Natural killer cell (primary cell): ENCODE measurements around the gene CHRNA7. TPM values are rescaled to one million over a fixed set of nuclear protein-coding genes. Genes with fewer than 3 reads are reported as not detected.

ENCODE experiments used
- ATAC-seq, 3 donors: fragments of 150-1000 bp in 2 of 3; fragments of 200-7000 bp in 1 of 3; cut with Tn5 transposase; 1 replicate in 1 of 3; 2 replicates in 2 of 3; pipeline ENCODE4 v1.10.0; 2021; ENCODE audit warnings: mild to moderate bottlenecking in 2 of 3, moderate library complexity in 2 of 3
- DNase-seq, 2 donors: peaks; one replicate each; pipeline versions ENCODE4 v3.0.0 to v3.0.0-alpha.2; 2013 to 2021; ENCODE audit warnings: mixed read lengths in 1 of 2
- H3K27ac ChIP-seq: one replicate; pipeline ENCODE4 v1.5.1; 2013; ENCODE audit warnings: mild to moderate bottlenecking, low read length
- H3K27me3 ChIP-seq: one replicate; pipeline ENCODE4 v1.6.1; 2013; ENCODE audit warnings: low read length; ENCODE audit not compliant: control insufficient read depth, insufficient read depth
- H3K36me3 ChIP-seq: one replicate; pipeline ENCODE4 v1.6.1; 2013; ENCODE audit warnings: low read length; ENCODE audit not compliant: control insufficient read depth, insufficient read depth
- H3K4me1 ChIP-seq: one replicate; pipeline ENCODE4 v1.6.1; 2013; ENCODE audit warnings: low read length; ENCODE audit not compliant: control insufficient read depth, insufficient read depth
- H3K4me3 ChIP-seq: one replicate; pipeline ENCODE4 v1.5.1; 2013; ENCODE audit warnings: low read length
- H3K9me3 ChIP-seq: one replicate; pipeline ENCODE4 v1.6.1; 2013; ENCODE audit warnings: low read length; ENCODE audit not compliant: control insufficient read depth, insufficient read depth
- H3K27ac Mint-ChIP-seq, 2 donors: one replicate each; pipeline ENCODE4 v1.8.0; 2022; ENCODE audit warnings: mild to moderate bottlenecking in 2 of 2, mixed read lengths in 2 of 2, moderate library complexity in 1 of 2
- H3K27me3 Mint-ChIP-seq, 2 donors: one replicate each; pipeline ENCODE4 v1.8.0; 2022; ENCODE audit warnings: low read depth in 2 of 2, mixed read lengths in 2 of 2
- H3K36me3 Mint-ChIP-seq: one replicate; pipeline ENCODE4 v1.8.0; 2022; ENCODE audit warnings: mixed read lengths
- H3K4me1 Mint-ChIP-seq, 2 donors: one replicate each; pipeline ENCODE4 v1.8.0; 2022; ENCODE audit warnings: mixed read lengths in 2 of 2
- H3K4me3 Mint-ChIP-seq: one replicate; pipeline ENCODE4 v1.8.0; 2022; ENCODE audit warnings: mild to moderate bottlenecking, moderate library complexity, mixed read lengths
- H3K9me3 Mint-ChIP-seq, 2 donors: one replicate each; pipeline ENCODE4 v1.8.0; 2022; ENCODE audit warnings: mixed read lengths in 2 of 2
- WGBS: methylation state at CpG from one replicate; pipeline ENCODE4 v1.1.7; 2013; ENCODE audit warnings: missing lambda C conversion rate; ENCODE audit not compliant: insufficient coverage; 5-methylcytosine and 5-hydroxymethylcytosine counted together
- intact Hi-C: fragments of 100-400 bp; cut with micrococcal nuclease; formaldehyde crosslinking; loops from one replicate; pipeline ENCODE4 v1.14.2; 2022
- total RNA-seq, 4 donors: library from RNA; stranded (reverse); fragments of 120-200 nt in 1 of 4; gene quantifications; one replicate each; pipeline versions ENCODE4 v1.2.3 to v1.2.4, GENCODE V29; 2013 to 2022
- TF ChIP-seq, protein P1 (sequence below): fragments of 200-600 bp; IDR thresholded peaks from one replicate; pipeline ENCODE4 v1.8.0; 2022; ENCODE audit warnings: antibody characterized with exemption

CHRNA7 gene
- total RNA-seq, 3 donors from 2014 or later (not counting 1 experiment from before 2014, with no cell fraction given): 3.1 to 5.4 (median 3.7) TPM

- Histone ChIP-seq H3K4me1 (no peaks in the 10 kb centered on the region), H3K36me3 (no peaks in the 10 kb centered on the region), H3K27me3 (peaks cover 5% of the 10 kb centered on the region), H3K9me3 (no peaks in the 10 kb centered on the region), H3K4me3 (no peak overlapping the region), H3K27ac (no peak overlapping the region)
- peaks cover 26 to 83% of the 10 kb centered on the region in 2 donors for H3K27me3 Mint-ChIP-seq
- WGBS: 100% methylated on average over 1 of the region's 2 CpGs
- DNase-seq: no peak
- intact Hi-C loops: no loop called here
- no peaks in the 10 kb centered on the region for H3K36me3 Mint-ChIP-seq
- no peaks in the 10 kb centered on the region for H3K4me1 Mint-ChIP-seq
- no peak for ATAC-seq
- no peak overlapping the region for H3K27ac Mint-ChIP-seq
- H3K9me3 Mint-ChIP-seq: no peaks in the 10 kb centered on the region
- TF ChIP-seq, protein P1, sequence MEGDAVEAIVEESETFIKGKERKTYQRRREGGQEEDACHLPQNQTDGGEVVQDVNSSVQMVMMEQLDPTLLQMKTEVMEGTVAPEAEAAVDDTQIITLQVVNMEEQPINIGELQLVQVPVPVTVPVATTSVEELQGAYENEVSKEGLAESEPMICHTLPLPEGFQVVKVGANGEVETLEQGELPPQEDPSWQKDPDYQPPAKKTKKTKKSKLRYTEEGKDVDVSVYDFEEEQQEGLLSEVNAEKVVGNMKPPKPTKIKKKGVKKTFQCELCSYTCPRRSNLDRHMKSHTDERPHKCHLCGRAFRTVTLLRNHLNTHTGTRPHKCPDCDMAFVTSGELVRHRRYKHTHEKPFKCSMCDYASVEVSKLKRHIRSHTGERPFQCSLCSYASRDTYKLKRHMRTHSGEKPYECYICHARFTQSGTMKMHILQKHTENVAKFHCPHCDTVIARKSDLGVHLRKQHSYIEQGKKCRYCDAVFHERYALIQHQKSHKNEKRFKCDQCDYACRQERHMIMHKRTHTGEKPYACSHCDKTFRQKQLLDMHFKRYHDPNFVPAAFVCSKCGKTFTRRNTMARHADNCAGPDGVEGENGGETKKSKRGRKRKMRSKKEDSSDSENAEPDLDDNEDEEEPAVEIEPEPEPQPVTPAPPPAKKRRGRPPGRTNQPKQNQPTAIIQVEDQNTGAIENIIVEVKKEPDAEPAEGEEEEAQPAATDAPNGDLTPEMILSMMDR: no peak
- no peak overlapping the region for H3K4me3 Mint-ChIP-seq
These were observed 6.7 kb downstream of the CHRNA7 start for GRCh38 chr15:32036971-32037370.

DNA sequence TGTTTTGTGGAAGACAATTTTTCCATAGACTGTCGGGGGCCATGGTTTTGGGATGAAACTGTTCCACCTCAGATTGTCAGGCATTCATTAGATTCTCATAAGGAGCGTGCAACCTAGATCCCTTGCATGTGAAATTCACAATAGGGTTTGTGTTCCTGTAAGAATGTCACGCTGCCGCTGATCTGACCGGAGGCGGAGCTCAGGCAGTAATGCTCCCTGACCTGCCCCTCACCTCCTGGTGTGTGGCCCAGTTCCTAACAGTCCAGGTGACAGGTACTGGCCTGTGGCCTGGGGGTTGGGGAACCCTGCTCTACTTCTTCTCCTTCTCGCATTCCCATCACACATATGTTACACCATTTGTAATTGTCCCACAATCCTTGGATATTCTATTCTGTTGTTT is 11.0 kb downstream of the CHRNA7 start:
- Mint-ChIP-seq H3K36me3 (no peaks in the 10 kb centered on the region), H3K27me3 (peaks cover 16 to 64% of the 10 kb centered on the region in 2 donors), H3K27ac (no peak overlapping the region), H3K9me3 (no peaks in the 10 kb centered on the region), H3K4me1 (no peaks in the 10 kb centered on the region), H3K4me3 (no peak overlapping the region)
- intact Hi-C loops: no loop called here
- DNase-seq (no peak), ATAC-seq (no peak)
- Histone ChIP-seq H3K27ac (no peak overlapping the region), H3K36me3 (no peaks in the 10 kb centered on the region), H3K4me1 (no peaks in the 10 kb centered on the region), H3K4me3 (no peak overlapping the region), H3K9me3 (no peaks in the 10 kb centered on the region), H3K27me3 (no peaks in the 10 kb centered on the region)
- 95% methylated on average over 7 of the region's 7 CpGs for WGBS
- TF ChIP-seq, protein P1: no peak

DNA sequence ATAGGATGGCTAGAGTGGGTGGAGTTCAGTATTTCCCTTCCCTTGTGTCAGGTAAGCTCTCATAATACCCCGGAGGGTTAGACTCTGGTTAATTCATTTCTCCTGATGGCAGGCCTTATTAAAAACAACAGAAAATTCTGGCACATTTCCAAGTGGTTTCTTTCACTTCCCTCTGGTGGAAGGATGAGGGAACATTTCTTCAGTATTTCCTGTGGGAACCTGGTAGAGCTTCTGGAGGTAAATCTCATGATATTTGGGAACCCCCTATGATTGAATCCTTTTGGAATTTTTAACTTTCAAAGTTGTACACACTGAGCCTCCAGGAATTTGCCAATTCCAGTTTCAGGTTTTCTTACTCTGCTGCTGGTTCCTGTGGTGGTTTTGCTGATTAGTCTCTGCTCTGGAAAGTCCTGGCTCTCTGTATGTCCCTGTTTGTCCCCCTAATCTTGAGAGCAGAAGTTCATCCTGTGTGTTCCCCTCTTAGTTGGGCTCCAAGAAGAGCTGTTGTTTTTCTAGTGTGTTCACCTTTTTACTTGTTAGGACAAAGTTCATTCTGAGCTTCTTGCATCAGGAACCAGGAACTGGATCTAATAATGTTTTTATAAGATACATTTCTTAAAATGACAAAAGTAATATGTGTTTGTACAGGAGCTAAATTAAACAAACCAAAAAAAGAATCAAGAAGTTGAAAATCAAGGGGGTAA is 12.1 kb downstream of the CHRNA7 start:
- ATAC-seq: no peak
- DNase-seq: no peak
- H3K4me1 ChIP-seq: no peaks in the 10 kb centered on the region
- no CpG with 5 or more reads among the region's 1 CpG for WGBS
- Mint-ChIP-seq H3K27me3 (peaks cover 13 to 53% of the 10 kb centered on the region in 2 donors), H3K27ac (no peak overlapping the region), H3K9me3 (no peaks in the 10 kb centered on the region), H3K4me3 (no peak overlapping the region), H3K4me1 (no peaks in the 10 kb centered on the region), H3K36me3 (no peaks in the 10 kb centered on the region)
- intact Hi-C loops: no loop called here
- H3K36me3 ChIP-seq: no peaks in the 10 kb centered on the region
- H3K27me3 ChIP-seq: no peaks in the 10 kb centered on the region
- no peaks in the 10 kb centered on the region for H3K9me3 ChIP-seq
- TF ChIP-seq, protein P1: no peak
- no peak overlapping the region for H3K27ac ChIP-seq
- H3K4me3 ChIP-seq: no peak overlapping the region

DNA sequence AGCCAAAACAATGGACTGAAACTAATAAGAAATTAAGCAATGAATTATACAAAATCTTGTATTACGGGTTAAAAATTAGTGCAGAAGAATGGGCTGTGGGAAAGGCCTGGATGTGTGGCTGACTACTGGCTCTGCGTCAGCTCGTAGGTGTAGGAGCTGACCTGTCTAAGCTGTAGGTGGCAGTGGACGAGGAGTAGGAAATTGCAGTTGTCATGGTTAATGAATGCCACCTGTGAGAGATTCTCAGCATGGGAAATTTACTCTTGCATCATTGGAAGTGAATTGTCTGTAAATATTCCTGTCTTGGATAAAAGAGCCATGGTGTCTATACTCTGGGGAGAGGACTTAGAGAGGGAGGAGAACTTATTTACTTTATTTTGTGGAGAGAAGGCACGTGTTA is 23.4 kb downstream of the CHRNA7 start:
- no peak overlapping the region for H3K4me3 ChIP-seq
- intact Hi-C loops: no loop called here
- no peak for ATAC-seq
- H3K4me1 ChIP-seq: no peaks in the 10 kb centered on the region
- Mint-ChIP-seq H3K27ac (no peak overlapping the region), H3K4me1 (no peaks in the 10 kb centered on the region), H3K4me3 (no peak overlapping the region), H3K27me3 (peaks cover 3 to 27% of the 10 kb centered on the region in 2 donors), H3K36me3 (no peaks in the 10 kb centered on the region), H3K9me3 (peaks cover 0 to 3% of the 10 kb centered on the region in 2 donors)
- H3K27me3 ChIP-seq: no peaks in the 10 kb centered on the region
- 70% methylated on average over 5 of the region's 5 CpGs for WGBS
- no peaks in the 10 kb centered on the region for H3K36me3 ChIP-seq
- TF ChIP-seq, protein P1: no peak
- H3K9me3 ChIP-seq: no peaks in the 10 kb centered on the region
- DNase-seq: no peak
- no peak overlapping the region for H3K27ac ChIP-seq
